IMR-90 (cell line): Measurements from ENCODE around the gene RAB15. TPM values are rescaled to one million over a fixed set of nuclear protein-coding genes. Genes with fewer than 3 reads are reported as not detected.

Experiments used
- ATAC-seq: fragments of 200-7000 bp; cut with Tn5 transposase; 2 replicates; pipeline ENCODE4 v1.9.1; 2020; ENCODE audit warnings: low read depth, mild to moderate bottlenecking, moderate library complexity
- BruUV-seq: library from RNA; stranded (reverse); fragments of 400-500 nt; replicated peaks from 2 replicates; lab custom pipeline; 2021; lab: Mats Ljungman, UMichigan
- CTCF ChIA-PET: fragments of 300-600 bp; formaldehyde crosslinking; extraction: SDS; loops from one replicate; lab custom pipeline; 2021; ENCODE audit warnings: antibody characterized with exemption; lab: Yijun Ruan, JAX
- POLR2A ChIA-PET: fragments of 300-600 bp; sonication (Branson Sonifier 250); formaldehyde crosslinking; loops from one replicate; lab custom pipeline; 2022; ENCODE audit warnings: antibody characterized with exemption; ENCODE audit not compliant: unreplicated experiment; lab: Charles Lee
- DNase-seq: peaks from one replicate; pipeline ENCODE4 v3.0.0; 2013
- H2AFZ ChIP-seq: replicated peaks from 2 replicates; pipeline ENCODE3; 2013; ENCODE audit warnings: low read length, mild to moderate bottlenecking; ENCODE audit not compliant: poor library complexity
- H2AK5ac ChIP-seq: 2 replicates; pipeline ENCODE4 v1.6.1; 2013; ENCODE audit warnings: low read depth, low read length, inconsistent platforms
- H2AK9ac ChIP-seq: replicated peaks from 2 replicates; pipeline ENCODE3; 2013; ENCODE audit warnings: mild to moderate bottlenecking, low read depth, low read length, moderate library complexity; ENCODE audit not compliant: poor library complexity
- H2BK120ac ChIP-seq: 2 replicates; pipeline ENCODE4 v1.6.1; 2013; ENCODE audit warnings: low read depth, low read length, inconsistent platforms
- H2BK15ac ChIP-seq: 3 replicates; pipeline ENCODE4 v1.6.1; 2013; ENCODE audit warnings: low read depth, low read length, inconsistent platforms
- H2BK20ac ChIP-seq: 2 replicates; pipeline ENCODE4 v1.6.1; 2013; ENCODE audit warnings: low read depth, mild to moderate bottlenecking, inconsistent platforms, low read length, moderate library complexity
- H2BK5ac ChIP-seq: 2 replicates; pipeline ENCODE4 v1.6.1; 2013; ENCODE audit warnings: mild to moderate bottlenecking, low read depth, low read length, inconsistent platforms; ENCODE audit not compliant: poor library complexity, severe bottlenecking
- H3K14ac ChIP-seq: replicated peaks from 2 replicates; pipeline ENCODE4 v1.6.1; 2013; ENCODE audit warnings: low read depth, low read length, inconsistent platforms
- H3K18ac ChIP-seq: 2 replicates; pipeline ENCODE4 v1.6.1; 2013; ENCODE audit warnings: low read depth, low read length, control low read depth
- H3K23ac ChIP-seq: 2 replicates; pipeline ENCODE4 v1.6.1; 2013; ENCODE audit warnings: low read depth, low read length, inconsistent platforms
- H3K27ac ChIP-seq: 2 replicates; pipeline ENCODE4 v1.5.1; 2013; ENCODE audit warnings: mild to moderate bottlenecking, control low read depth, low read length; ENCODE audit not compliant: insufficient read depth
- H3K27me3 ChIP-seq: 2 replicates; pipeline ENCODE4 v1.6.1; 2013; ENCODE audit warnings: low read length; ENCODE audit not compliant: control insufficient read depth, insufficient read depth
- H3K36me3 ChIP-seq: 2 replicates; pipeline ENCODE4 v1.6.1; 2013; ENCODE audit warnings: low read length, mixed read lengths; ENCODE audit not compliant: control insufficient read depth, insufficient read depth
- H3K4ac ChIP-seq: 2 replicates; pipeline ENCODE4 v1.6.1; 2013; ENCODE audit warnings: low read depth, low read length, inconsistent platforms
- H3K4me1 ChIP-seq: 2 replicates; pipeline ENCODE4 v1.6.1; 2013; ENCODE audit warnings: low read length, mixed read lengths; ENCODE audit not compliant: control insufficient read depth, insufficient read depth
- H3K4me2 ChIP-seq: 2 replicates; pipeline ENCODE4 v1.6.1; 2013; ENCODE audit warnings: low read depth, mild to moderate bottlenecking, control low read depth, low read length, moderate library complexity
- H3K4me3 ChIP-seq: 2 replicates; pipeline ENCODE4 v1.5.1; 2013; ENCODE audit warnings: low read depth, mild to moderate bottlenecking, control low read depth, low read length, moderate library complexity; ENCODE audit not compliant: insufficient read depth
- H3K56ac ChIP-seq: 2 replicates; pipeline ENCODE4 v1.6.1; 2013; ENCODE audit warnings: low read length, inconsistent platforms; ENCODE audit not compliant: insufficient read depth; ENCODE audit errors: extremely low read depth
- H3K79me1 ChIP-seq, 2 experiments: 2 replicates each; pipeline ENCODE4 v1.6.1; 2013; ENCODE audit warnings: low read length in 2 of 2, inconsistent platforms in 1 of 2, low read depth in 1 of 2
- H3K9ac ChIP-seq: 2 replicates; pipeline ENCODE4 v1.6.1; 2013; ENCODE audit warnings: low read depth, low read length, control low read depth
- H3K9me1 ChIP-seq: 2 replicates; pipeline ENCODE4 v1.6.1; 2013; ENCODE audit warnings: low read length, inconsistent platforms; ENCODE audit not compliant: insufficient read depth
- H3K9me3 ChIP-seq: 2 replicates; pipeline ENCODE4 v1.6.1; 2013; ENCODE audit warnings: low read length; ENCODE audit not compliant: control insufficient read depth, insufficient read depth
- H4K20me1 ChIP-seq: 2 replicates; pipeline ENCODE4 v1.6.1; 2013; ENCODE audit warnings: low read length, inconsistent platforms; ENCODE audit not compliant: insufficient read depth
- H4K5ac ChIP-seq: 2 replicates; pipeline ENCODE4 v1.6.1; 2013; ENCODE audit warnings: mild to moderate bottlenecking, low read depth, low read length, control low read depth
- H4K8ac ChIP-seq, 2 experiments: 2 replicates each; pipeline ENCODE4 v1.6.1; 2013; ENCODE audit warnings: low read depth in 2 of 2, low read length in 2 of 2, control low read depth in 1 of 2, inconsistent platforms in 1 of 2
- H4K91ac ChIP-seq: 2 replicates; pipeline ENCODE4 v1.6.1; 2013; ENCODE audit warnings: low read depth, low read length, inconsistent platforms; ENCODE audit not compliant: insufficient read depth
- BHLHE40 ChIP-seq: fragments of 150-350 bp; IDR thresholded peaks from 2 replicates; pipeline ENCODE4 v1.6.1; 2016; ENCODE audit warnings: mild to moderate bottlenecking, low read depth, low read length
- FOS ChIP-seq: fragments of 150-350 bp; IDR thresholded peaks from 2 replicates; pipeline ENCODE4 v1.6.1; 2016; ENCODE audit warnings: low read depth, low read length
- RCOR1 ChIP-seq: IDR thresholded peaks from 2 replicates; pipeline ENCODE4 v1.6.1; 2012; ENCODE audit warnings: mild to moderate bottlenecking, low read length, improper control_type of control experiment; ENCODE audit not compliant: insufficient replicate concordance
- WGBS, 2 experiments: methylation state at CpG; one replicate each; pipeline versions ENCODE4 v1.1.5 to v1.1.7; 2013; ENCODE audit warnings: missing lambda C conversion rate in 2 of 2; ENCODE audit not compliant: insufficient read length in 1 of 2; ENCODE audit errors: extremely low coverage in 2 of 2; 5-methylcytosine and 5-hydroxymethylcytosine counted together
- dilution Hi-C: fragments of 300-500 bp; cut with HindIII; formaldehyde crosslinking; loops from one replicate; pipeline ENCODE4 v1.14.3; 2018; ENCODE audit warnings: low sequenced_read_pairs; ENCODE audit not compliant: unreplicated experiment
- in situ Hi-C: fragments of 300-500 bp; cut with MboI; formaldehyde crosslinking; loops from 3 replicates; pipeline ENCODE4 v1.14.3; 2019; ENCODE audit warnings: low sequenced_read_pairs, inconsistent platforms, mixed read lengths
- intact Hi-C: fragments of 100-400 bp; cut with micrococcal nuclease; formaldehyde crosslinking; loops from 2 replicates; pipeline ENCODE4 v1.10.0; 2022
- polyA plus RNA-seq, 3 experiments: library from polyadenylated mRNA; depleted of rRNA; stranded (reverse); fragments of >200 nt; gene quantifications; 2 replicates each; pipeline ENCODE4 v1.2.3, GENCODE V29; 2012; ENCODE audit warnings: low replicate concordance in 1 of 3
- total RNA-seq: library from RNA; depleted of rRNA; stranded (reverse); fragments of >200 nt; gene quantifications from 2 replicates; pipeline ENCODE4 v1.2.3, GENCODE V29; 2012

RAB15 gene
- total and polyA plus RNA-seq, 2 of the 4 experiments (the other 2 are of a cell fraction) = 3.4 to 7.8 TPM

DNA sequence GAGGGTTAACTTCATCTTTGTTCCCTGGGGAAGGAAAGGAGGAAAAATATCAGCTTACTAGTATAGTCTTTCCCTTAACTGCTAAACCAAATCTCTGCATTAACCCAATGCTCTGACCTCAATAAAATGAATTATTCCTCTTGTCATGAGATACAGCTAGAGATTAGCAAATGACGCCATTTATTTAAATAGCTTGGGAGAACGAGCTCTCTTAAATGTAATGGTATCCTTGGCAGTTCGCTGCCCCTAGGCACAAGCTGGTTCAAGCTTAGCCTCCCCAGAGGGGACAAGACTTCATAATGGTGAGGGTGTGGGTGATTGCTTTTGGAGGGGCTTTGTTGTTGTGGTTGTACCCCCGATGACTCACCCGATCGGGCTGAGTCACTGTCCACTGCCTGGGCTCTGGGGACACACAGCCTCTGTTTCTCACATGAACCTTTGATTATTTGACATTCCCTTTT lies 34.2 kb upstream of the RAB15 start:
- in situ Hi-C loops = no loop called here
- Histone ChIP-seq H4K8ac (no peak overlapping the region), H3K9me3 (no peaks in the 10 kb centered on the region), H2AK9ac (no peak overlapping the region), H3K14ac (no peak overlapping the region), H3K4ac (no peak overlapping the region), H2BK120ac (no peak overlapping the region), H4K5ac (no peak overlapping the region), H3K4me1 (peaks cover 8% of the 10 kb centered on the region), H3K9ac (no peak overlapping the region), H2AFZ (no peak overlapping the region), H3K27me3 (no peaks in the 10 kb centered on the region), H3K79me1 (peaks cover 0 to 21% of the 10 kb centered on the region in 2 experiments), H3K23ac (no peak overlapping the region), H2BK20ac (no peak overlapping the region), H2AK5ac (no peak overlapping the region), H3K56ac (no peak overlapping the region), H2BK5ac (no peak overlapping the region), H3K18ac (no peak overlapping the region), H3K4me2 (no peak overlapping the region), H4K91ac (no peak overlapping the region), H3K9me1 (peaks cover 9% of the 10 kb centered on the region; the same call in 1 of the 2 replicates), H3K4me3 (no peak overlapping the region), H3K36me3 (0 out of 2 replicates have a peak, but pooled peaks cover 2% of the 10 kb centered on the region), H3K27ac (no peak overlapping the region), H2BK15ac (no peak overlapping the region), H4K20me1 (no peaks in the 10 kb centered on the region)
- DNase-seq = no peak
- ChIA-PET CTCF (interaction anchor here (0.6 to 3.5 kb wide), 3 partner anchors 14 to 222 kb away, joined by 3 to 16 read pairs (median 5); no protein-coding TSS in a partner anchor), POLR2A (interaction anchor here (0.7 kb wide), 1 partner anchor 459 kb away, joined by 5 read pairs; no protein-coding TSS in a partner anchor)
- no CpG with 5 or more reads among the region's 6 CpGs for WGBS, 2 experiments
- no peak for ATAC-seq
- no TSS peak for BruUV-seq
- dilution Hi-C loops = no loop called here
- peak; percentile 47; the same call in 1 of the 2 replicates for TF ChIP-seq FOS
- no peak for TF ChIP-seq RCOR1
- no peak for TF ChIP-seq BHLHE40
- intact Hi-C loops = no loop called here
